Neural cell (in vitro differentiated cells): ENCODE results near the gene GLT1D1. TPM values are rescaled to one million over a fixed set of nuclear protein-coding genes. Genes with fewer than 3 reads are reported as not detected.

Experiments used
- H2AFZ ChIP-seq: fragments of 200-600, 300-800 bp; sonication (generic), shearing (Covaris generic); 2 replicates; pipeline ENCODE4 v1.6.0; 2014; ENCODE audit warnings: low read depth, mild to moderate bottlenecking, antibody characterized with exemption, low read length, moderate library complexity
- H3F3A ChIP-seq: fragments of 200-600 bp; shearing (Covaris generic); 2 replicates; pipeline ENCODE4 v1.6.1; 2016; ENCODE audit warnings: mild to moderate bottlenecking, moderate library complexity, mixed read lengths, antibody characterized with exemption, low read length; ENCODE audit not compliant: insufficient read depth, poor library complexity, severe bottlenecking
- H3K27ac ChIP-seq: fragments of 200-600, 300-800 bp; sonication (generic), shearing (Covaris generic); 2 replicates; pipeline ENCODE4 v1.5.1; 2014; ENCODE audit warnings: mild to moderate bottlenecking, low read length, moderate library complexity
- H3K27me3 ChIP-seq: fragments of 300-800, 200-600 bp; sonication (generic), shearing (Covaris generic); 2 replicates; pipeline ENCODE4 v1.6.0; 2014; ENCODE audit warnings: mild to moderate bottlenecking, low read depth, low read length, moderate library complexity; ENCODE audit not compliant: insufficient read depth
- H3K36me3 ChIP-seq: fragments of 300-800, 200-600 bp; sonication (generic), shearing (Covaris generic); 2 replicates; pipeline ENCODE4 v1.5.1; 2014; ENCODE audit warnings: mild to moderate bottlenecking, antibody characterized with exemption, low read length, moderate library complexity; ENCODE audit not compliant: insufficient read depth
- H3K4me2 ChIP-seq: fragments of 300-800, 200-600 bp; sonication (generic), shearing (Covaris generic); 2 replicates; pipeline ENCODE4 v1.6.0; 2014; ENCODE audit warnings: mild to moderate bottlenecking, low read length
- H3K4me3 ChIP-seq: fragments of 300-800, 200-600 bp; sonication (generic), shearing (Covaris generic); 2 replicates; pipeline ENCODE4 v1.5.1; 2014; ENCODE audit warnings: mild to moderate bottlenecking, low read length, moderate library complexity
- H3K79me2 ChIP-seq: fragments of 200-600 bp; shearing (Covaris generic); replicated peaks from 2 replicates; pipeline ENCODE4 v1.6.0; 2014; ENCODE audit warnings: mild to moderate bottlenecking, low read length, moderate library complexity; ENCODE audit not compliant: insufficient read depth
- H3K9ac ChIP-seq: fragments of 300-800, 200-600 bp; sonication (generic), shearing (Covaris generic); 2 replicates; pipeline ENCODE4 v1.6.1; 2016; ENCODE audit warnings: mild to moderate bottlenecking, low read length, mixed read lengths
- H3K9me2 ChIP-seq: fragments of 200-600 bp; shearing (Covaris generic); 2 replicates; pipeline ENCODE4 v1.6.1; 2016; ENCODE audit warnings: mild to moderate bottlenecking, low read length, mixed read lengths; ENCODE audit not compliant: insufficient read depth
- H3K9me3 ChIP-seq: fragments of 200-600, 300-800 bp; sonication (generic), shearing (Covaris generic); 2 replicates; pipeline ENCODE4 v1.6.1; 2016; ENCODE audit warnings: mild to moderate bottlenecking, mixed run types, low read length, moderate library complexity, mixed read lengths
- H4K20me1 ChIP-seq: fragments of 200-600 bp; shearing (Covaris generic); 2 replicates; pipeline ENCODE4 v1.6.1; 2016; ENCODE audit warnings: mild to moderate bottlenecking, mixed run types; ENCODE audit not compliant: insufficient read depth
- CTCF ChIP-seq: fragments of 450-650 bp; IDR thresholded peaks from 2 replicates; pipeline ENCODE4 v1.5.1; 2014; ENCODE audit warnings: antibody characterized with exemption, mild to moderate bottlenecking, moderate library complexity; ENCODE audit not compliant: poor library complexity, severe bottlenecking
- EP300 ChIP-seq: fragments of 450-650 bp; conservative IDR thresholded peaks from 2 replicates; pipeline ENCODE4 v1.6.1; 2014; ENCODE audit warnings: antibody characterized with exemption, mild to moderate bottlenecking, moderate library complexity; ENCODE audit not compliant: poor library complexity, severe bottlenecking
- EZH2 ChIP-seq: fragments of 200-600, 300-800 bp; shearing (Covaris generic), sonication (generic); IDR thresholded peaks from 2 replicates; pipeline ENCODE4 v1.6.1; 2014; ENCODE audit warnings: antibody characterized with exemption, low read length, borderline replicate concordance, mild to moderate bottlenecking; ENCODE audit not compliant: insufficient read depth, poor library complexity, severe bottlenecking
- MXI1 ChIP-seq: fragments of 450-650 bp; conservative IDR thresholded peaks from 2 replicates; pipeline ENCODE4 v1.6.1; 2014; ENCODE audit warnings: antibody characterized with exemption, mild to moderate bottlenecking; ENCODE audit not compliant: poor library complexity, severe bottlenecking
- POLR2AphosphoS5 ChIP-seq: IDR thresholded peaks from 2 replicates; pipeline ENCODE4 v1.6.1; 2012
- RAD21 ChIP-seq: fragments of 450-650 bp; conservative IDR thresholded peaks from 2 replicates; pipeline ENCODE4 v1.6.1; 2014; ENCODE audit warnings: antibody characterized with exemption, mild to moderate bottlenecking, moderate library complexity
- REST ChIP-seq: IDR thresholded peaks from 2 replicates; pipeline ENCODE4 v1.6.1; 2012; ENCODE audit warnings: borderline replicate concordance
- SMC3 ChIP-seq: fragments of 450-650 bp; conservative IDR thresholded peaks from 2 replicates; pipeline ENCODE4 v1.6.1; 2014; ENCODE audit warnings: antibody characterized with exemption, mild to moderate bottlenecking, moderate library complexity; ENCODE audit not compliant: poor library complexity
- polyA plus RNA-seq: library from polyadenylated mRNA; depleted of rRNA; stranded (reverse); fragments of >200 nt; gene quantifications from 2 replicates; pipeline ENCODE4 v1.2.3, GENCODE V29; 2014

Gene GLT1D1
- polyA plus RNA-seq, 1 donor from 2014 or later = 3.9 TPM

GRCh38 chr12:128820253-128820652 is 33.0 kb upstream of the GLT1D1 start:
- no peak overlapping the region for H3K9ac ChIP-seq

DNA sequence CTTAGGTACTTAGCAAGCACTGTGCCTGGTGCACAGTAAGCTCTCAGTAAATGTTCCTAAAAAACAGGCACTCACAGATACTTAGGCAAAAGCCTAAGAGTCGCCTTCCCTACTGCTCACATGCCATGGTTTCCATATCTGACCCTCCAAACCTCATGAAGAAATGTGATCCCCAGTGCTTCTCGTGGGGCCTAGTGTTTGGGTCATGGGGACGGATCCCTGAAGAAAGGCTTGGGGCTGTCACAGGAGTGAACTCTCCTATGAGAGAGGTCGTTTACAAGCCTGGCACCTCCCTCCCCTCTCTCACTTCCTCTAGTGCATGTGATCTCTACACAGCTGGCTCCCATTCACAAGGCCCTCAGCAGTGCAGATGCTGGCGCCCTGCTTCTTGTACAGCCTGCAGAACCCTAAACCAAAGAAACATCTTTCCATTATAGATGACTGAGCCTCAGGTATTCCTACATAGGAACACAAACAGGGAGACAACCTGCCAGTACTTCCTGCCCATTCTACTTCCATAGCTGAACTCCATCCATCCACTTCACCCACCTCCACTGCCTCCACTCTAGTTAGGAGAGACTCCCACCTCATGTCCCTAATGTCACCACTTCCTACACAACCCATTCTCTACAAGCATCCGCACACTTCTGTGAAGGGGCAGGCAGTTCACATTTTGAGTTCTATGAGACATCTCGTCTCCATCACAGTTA is 32.4 kb upstream of the GLT1D1 start:
- H3K36me3 ChIP-seq = peaks cover 12% of the 10 kb centered on the region
- H3F3A ChIP-seq = peaks cover 5% of the 10 kb centered on the region
- H4K20me1 ChIP-seq = no peaks in the 10 kb centered on the region
- no peak for TF ChIP-seq EP300
- TF ChIP-seq SMC3 = no peak
- no peak for TF ChIP-seq EZH2
- TF ChIP-seq MXI1 = no peak
- no peak for TF ChIP-seq RAD21
- H3K79me2 ChIP-seq = peaks cover 56% of the 10 kb centered on the region
- H3K4me3 ChIP-seq = peak overlapping the region; percentile 35
- no peak overlapping the region for H2AFZ ChIP-seq
- no peaks in the 10 kb centered on the region for H3K27me3 ChIP-seq
- no peak overlapping the region for H3K4me2 ChIP-seq
- H3K9ac ChIP-seq = no peak overlapping the region
- no peak overlapping the region for H3K27ac ChIP-seq
- H3K9me3 ChIP-seq = no peaks in the 10 kb centered on the region
- H3K9me2 ChIP-seq = no peaks in the 10 kb centered on the region

More at GRCh38 chr12:128820253-128820652, 33.0 kb upstream of the GLT1D1 start:
- H3K36me3 ChIP-seq = peaks cover 12% of the 10 kb centered on the region
- TF ChIP-seq CTCF = no peak
- TF ChIP-seq EP300 = no peak
- TF ChIP-seq REST = no peak
- TF ChIP-seq POLR2AphosphoS5 = no peak
- H3K9me3 ChIP-seq = no peaks in the 10 kb centered on the region
- H3F3A ChIP-seq = peaks cover 5% of the 10 kb centered on the region
- no peak overlapping the region for H3K27ac ChIP-seq
- peak overlapping the region; percentile 35 for H3K4me3 ChIP-seq
- no peak overlapping the region for H3K4me2 ChIP-seq
- H3K27me3 ChIP-seq = no peaks in the 10 kb centered on the region
- no peaks in the 10 kb centered on the region for H3K9me2 ChIP-seq
- H3K79me2 ChIP-seq = peaks cover 62% of the 10 kb centered on the region
- no peaks in the 10 kb centered on the region for H4K20me1 ChIP-seq
- no peak overlapping the region for H2AFZ ChIP-seq
